Measurements from ENCODE around the gene RANBP1.

DNA sequence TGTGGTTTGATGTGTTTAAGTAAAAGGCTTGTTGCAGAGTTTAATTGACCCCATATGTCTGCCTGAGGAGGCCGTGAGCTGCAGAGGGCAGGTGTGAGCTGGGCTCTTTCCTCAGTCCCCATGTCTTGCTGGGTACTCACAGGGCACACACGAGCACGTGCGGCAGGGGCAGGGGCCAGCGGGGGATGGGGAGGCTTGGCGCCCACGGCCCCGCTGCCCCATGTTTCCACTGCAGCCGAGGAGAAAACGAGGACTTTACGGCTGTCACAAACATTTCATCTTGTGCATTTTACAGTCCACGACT lies 59.6 kb downstream of the RANBP1 start:
- TF ChIP-seq, protein P1, sequence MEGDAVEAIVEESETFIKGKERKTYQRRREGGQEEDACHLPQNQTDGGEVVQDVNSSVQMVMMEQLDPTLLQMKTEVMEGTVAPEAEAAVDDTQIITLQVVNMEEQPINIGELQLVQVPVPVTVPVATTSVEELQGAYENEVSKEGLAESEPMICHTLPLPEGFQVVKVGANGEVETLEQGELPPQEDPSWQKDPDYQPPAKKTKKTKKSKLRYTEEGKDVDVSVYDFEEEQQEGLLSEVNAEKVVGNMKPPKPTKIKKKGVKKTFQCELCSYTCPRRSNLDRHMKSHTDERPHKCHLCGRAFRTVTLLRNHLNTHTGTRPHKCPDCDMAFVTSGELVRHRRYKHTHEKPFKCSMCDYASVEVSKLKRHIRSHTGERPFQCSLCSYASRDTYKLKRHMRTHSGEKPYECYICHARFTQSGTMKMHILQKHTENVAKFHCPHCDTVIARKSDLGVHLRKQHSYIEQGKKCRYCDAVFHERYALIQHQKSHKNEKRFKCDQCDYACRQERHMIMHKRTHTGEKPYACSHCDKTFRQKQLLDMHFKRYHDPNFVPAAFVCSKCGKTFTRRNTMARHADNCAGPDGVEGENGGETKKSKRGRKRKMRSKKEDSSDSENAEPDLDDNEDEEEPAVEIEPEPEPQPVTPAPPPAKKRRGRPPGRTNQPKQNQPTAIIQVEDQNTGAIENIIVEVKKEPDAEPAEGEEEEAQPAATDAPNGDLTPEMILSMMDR (IDR thresholded peaks at IDR 0.05) = no peak
- TF ChIP-seq POLR2A (IDR thresholded peaks at IDR 0.05) = no peak
